ENCODE data around the gene TPGS2.
"Not testable (repeated sequence)": the region's sequence is repeated elsewhere in the genome, so short reads cannot be mapped to it uniquely, and the experiment has no call there.

Gene TPGS2

DNA sequence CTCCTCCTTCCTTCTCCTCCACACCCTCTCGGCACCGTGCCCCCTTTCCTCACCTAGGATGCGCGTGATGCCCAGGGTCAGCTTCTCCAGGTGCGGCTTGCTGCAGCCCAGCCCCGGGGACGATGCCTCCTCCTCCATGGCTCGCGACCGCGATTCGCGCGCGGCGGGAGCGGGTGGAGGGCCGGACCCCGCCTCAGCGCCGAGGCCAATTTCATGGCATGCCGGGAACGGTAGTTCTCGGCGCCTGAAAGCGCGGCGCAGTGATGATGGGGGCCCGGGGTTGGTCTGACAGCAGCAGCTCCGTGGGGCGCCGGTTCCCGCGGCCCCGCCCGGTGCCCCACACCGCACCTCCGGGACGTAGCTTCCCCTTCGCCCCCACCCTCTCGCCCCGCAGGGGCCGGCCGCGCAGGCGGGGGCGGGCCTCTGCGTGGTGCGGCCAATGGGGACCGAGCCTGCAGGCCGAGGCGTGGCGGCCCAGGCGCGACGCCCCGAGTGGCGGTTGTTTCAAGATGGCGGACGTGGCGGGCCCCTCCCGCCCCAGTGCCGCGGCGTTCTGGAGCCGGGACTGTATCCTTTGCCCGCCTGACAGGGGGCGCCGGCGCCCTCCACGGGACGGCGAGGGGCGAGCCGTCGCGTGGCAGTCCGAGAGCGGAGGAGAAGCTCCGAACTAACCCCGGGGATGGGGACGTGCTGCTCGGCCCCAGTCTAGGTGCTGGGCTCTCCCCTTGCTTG is at the start of gene TPGS2, which contains the start of gene KIAA1328:
Gene TPGS2, minus strand, starts transcription at position 373 of the 732 bp plus-strand sequence. Its CDS starts 235 bp downstream, at position 138.
Gene KIAA1328, plus strand, starts transcription at position 498 of the 732 bp plus-strand sequence. Its CDS starts 12 bp downstream, at position 510.
- peak; percentile 90 for DNase-seq (ENCODE audit: low spot score)

DNA sequence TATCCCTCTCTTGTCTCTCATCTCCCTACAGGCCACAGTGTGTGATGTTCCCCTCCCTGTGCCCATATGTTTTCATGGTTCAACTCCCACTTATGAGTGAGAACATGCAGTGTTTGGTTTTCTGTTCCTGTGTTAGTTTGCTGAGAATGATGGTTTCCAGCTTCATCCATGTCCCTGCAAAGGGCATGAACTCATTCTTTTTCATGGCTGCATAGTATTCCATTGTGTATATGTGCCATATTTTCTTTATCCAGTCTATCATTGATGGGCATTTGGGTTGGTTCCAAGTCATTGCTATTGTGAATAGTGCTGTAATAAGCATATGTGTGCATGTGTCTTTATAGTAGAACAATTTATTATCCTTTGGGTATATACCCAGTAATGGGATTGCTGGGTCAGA is 45.0 kb upstream of the TPGS2 start:
- DNase-seq (ENCODE audit: low spot score), result not testable (repeated sequence)

- DNase-seq (ENCODE audit: low spot score), result no peak
Observed at GRCh38 chr18:36872329-36872728, 43.5 kb upstream of the TPGS2 start.

DNA sequence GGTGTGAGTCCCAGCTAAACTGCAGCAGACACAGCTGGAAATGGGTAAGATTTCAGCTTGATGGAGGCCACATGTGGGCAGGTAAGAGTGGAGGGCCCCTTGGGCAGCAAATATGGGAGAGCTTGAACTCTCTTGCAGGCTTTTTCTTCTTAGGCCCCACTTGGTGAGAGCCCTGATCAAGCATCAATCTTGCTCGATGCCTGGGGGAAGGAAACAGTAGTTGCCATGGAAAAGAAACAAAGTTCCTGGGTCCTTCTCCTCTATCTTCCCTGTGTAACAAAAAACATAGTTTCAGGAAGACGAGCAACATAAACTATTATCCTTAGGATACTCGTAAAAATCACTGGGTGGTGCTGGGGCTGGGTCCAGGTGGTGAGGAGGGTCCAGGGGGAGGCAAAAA is 43.0 kb upstream of the TPGS2 start:
- no peak for DNase-seq (ENCODE audit: low spot score)

DNA sequence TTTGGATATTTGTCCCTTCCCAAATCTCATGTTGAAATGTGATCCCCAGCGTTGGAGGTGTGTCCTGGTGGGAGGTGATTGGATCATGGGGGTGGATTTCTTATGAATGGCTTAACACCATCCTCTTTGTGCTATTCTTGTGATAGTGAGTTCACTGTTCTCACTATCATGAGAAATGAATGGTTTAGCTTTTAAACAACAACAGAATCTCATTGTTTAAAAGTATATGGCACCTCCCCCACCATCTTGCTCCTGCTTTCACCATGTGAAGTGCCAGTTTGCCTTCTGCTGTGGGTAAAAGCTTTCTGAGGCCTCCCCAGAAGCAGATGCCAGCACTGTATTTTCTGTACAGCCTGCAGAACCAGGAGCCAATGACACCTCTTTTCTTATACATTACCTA is 38.3 kb upstream of the TPGS2 start:
- no peak for DNase-seq (ENCODE audit: low spot score)

GRCh38 chr18:36862182-36862581 is 33.4 kb upstream of the TPGS2 start:
- no peak for DNase-seq (ENCODE audit: low spot score)

GRCh38 chr18:36856815-36857214 is 28.0 kb upstream of the TPGS2 start:
- no peak for DNase-seq (ENCODE audit: low spot score)

GRCh38 chr18:36851202-36851590 is 22.4 kb upstream of the TPGS2 start:
- DNase-seq (ENCODE audit: low spot score), result no peak

DNA sequence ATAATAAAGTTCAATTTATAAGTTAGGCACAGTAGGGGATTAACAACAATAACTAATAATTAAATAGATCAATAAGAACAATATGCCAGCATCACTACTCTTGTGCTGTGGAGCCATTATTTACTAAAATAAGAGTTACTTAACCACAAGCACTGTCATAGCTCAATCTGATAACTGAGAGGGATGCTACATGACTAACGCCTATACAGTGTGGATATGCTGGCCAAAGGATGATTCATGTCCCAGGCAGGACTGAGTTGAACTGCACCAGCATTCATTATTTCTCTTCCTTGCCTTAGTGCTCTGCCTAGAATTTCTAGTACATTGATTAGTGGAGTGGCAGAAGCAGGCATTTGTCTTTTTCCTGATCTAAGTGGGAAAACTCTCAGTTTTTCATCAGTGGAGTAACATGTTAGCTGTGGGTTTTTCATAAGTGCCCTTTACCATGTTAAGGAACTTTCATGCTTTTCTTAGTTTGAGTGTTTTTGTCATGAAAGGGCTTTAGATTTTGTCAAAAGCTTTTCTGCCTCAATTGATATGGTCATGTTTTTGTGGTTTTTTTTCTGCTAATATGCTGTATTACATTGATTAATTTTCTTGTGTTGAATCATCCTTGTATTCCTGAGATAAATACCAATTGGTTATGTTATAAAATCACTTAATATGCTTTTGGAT is 21.9 kb upstream of the TPGS2 start:
- peak; percentile 53 for DNase-seq (ENCODE audit: low spot score)

DNA sequence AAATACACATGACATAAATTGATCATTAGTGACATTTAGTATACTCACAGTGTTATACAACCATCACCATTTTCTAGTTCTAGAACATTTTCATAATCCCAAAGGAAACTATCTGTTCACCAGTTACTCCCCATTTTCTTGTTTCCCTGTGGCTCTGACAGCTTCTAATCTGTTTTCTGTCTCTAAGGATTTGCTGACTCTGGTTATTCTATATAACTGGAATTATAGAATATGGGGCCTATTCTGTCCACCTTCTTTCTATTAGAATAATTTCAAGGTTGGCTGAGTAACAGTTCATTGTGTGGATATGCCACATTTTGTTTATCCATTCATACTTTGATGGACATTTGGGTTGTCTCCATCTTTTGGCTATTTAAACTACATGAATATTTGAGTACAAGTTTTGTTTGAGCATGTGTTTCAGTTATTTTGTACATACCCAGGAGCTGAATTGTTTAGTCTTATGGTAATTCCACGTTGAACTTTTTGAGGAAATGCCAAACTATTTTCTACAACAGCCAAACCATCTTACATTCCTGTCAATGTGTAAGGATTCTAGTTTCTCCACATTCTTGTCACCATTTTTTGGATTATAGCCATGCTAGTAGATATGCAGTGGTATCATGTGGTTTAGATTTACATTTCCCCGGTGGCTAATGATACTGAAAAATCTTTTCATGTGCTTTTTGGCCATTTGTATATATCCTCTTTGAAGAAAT is 20.6 kb upstream of the TPGS2 start:
- no peak for DNase-seq (ENCODE audit: low spot score)

- DNase-seq (ENCODE audit: low spot score), result no peak
Observed at GRCh38 chr18:36848609-36849008, 19.8 kb upstream of the TPGS2 start.

DNA sequence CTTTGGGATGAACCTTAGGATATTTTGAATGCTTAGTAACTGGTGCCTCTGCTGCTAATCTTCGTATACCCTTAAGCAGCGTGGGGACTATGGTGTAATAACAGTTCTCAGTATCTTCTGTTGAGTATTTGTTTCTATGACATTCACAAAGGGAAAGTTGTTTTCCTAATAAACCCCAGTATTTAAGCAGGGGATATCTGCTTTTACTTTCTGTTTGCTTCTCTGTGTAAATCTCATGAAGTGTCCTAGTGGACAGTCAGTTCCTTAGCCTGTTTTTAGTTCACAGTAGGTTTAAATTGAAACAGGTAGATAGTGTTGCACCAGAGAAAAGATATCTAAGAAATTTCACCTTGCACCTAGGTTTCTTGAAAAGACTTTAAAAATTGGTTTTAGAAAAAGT is 15.0 kb upstream of the TPGS2 start:
- no peak for DNase-seq (ENCODE audit: low spot score)

GRCh38 chr18:36843199-36843598 is 14.4 kb upstream of the TPGS2 start:
- DNase-seq (ENCODE audit: low spot score), result no peak

DNA sequence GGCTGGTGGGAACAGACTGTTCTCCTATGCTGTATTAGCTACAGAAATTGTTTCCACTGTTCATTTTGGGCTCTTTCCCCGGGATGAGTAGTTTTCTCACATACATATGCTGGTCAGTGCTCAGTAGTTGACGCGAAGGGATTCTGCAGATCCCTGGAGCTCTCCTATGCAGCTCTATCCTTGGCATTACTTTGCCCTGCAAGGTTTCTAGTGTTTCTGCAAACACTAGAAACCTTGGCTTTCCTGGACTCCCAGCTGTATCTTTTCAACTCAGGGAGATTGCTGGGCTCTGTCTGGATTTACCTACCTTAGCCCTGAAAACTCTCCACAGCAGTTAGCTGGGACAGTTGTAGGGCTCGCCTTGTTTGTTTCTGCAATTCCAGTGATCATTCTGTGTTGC is 11.0 kb upstream of the TPGS2 start:
- no peak for DNase-seq (ENCODE audit: low spot score)

DNA sequence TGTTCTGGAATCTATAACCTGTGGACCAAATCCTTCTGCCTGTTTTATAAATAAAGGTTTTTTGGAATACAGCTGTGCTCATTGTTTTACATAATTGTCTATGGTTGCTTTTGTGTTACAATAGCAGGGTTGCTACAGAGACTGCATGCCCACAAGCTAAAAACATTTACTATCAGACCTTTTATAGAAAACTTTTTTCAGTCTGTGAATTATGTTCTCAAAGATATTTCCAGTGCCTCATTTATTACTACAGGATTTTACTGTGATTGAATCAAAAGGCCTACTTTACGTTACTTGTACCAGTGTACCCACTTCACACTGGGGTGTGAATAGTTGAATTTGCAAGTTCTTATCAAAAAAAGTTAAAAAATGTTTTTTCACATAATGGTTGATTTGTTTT is 7.1 kb upstream of the TPGS2 start:
- DNase-seq (ENCODE audit: low spot score), result no peak

DNA sequence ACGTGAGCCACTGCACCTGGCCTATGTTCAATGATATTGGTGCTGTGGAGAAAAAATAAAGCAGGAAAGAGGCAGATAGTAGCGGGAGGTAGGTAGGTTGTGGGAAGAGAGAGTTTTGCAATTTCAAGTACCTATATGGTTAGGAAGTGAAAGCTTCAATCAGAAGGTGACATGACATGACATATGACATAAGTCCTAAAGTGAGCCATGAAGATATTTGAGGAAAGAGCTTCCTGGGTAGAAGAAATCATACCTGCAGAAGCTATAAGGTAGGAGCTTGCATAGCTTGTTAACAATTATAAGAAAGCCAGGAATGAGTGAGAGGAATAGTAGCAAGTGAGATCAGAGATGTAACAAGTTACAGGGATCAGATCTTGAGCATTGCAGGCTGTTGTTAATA is 4.3 kb upstream of the TPGS2 start:
- no peak for DNase-seq (ENCODE audit: low spot score)

- no peak for DNase-seq (ENCODE audit: low spot score)
Observed at GRCh38 chr18:36831139-36831538, 2.3 kb upstream of the TPGS2 start.

DNA sequence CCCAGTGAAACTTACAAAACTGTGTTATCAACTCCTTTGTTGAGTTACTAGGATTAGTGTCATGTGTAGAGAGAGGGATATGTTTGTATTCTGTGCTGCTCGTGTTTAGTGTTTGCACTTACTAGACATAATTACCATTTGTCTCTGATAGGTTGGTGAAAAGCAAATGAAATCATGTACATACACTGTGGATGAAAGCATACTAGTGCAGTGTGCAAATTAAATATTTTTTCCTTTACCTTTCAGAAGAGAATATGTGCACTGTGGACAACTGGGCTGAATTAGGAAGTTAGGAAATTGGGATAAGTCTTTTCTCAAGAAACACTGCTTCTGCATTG is 1.3 kb upstream of the TPGS2 start:
- DNase-seq (ENCODE audit: low spot score), result no peak

GRCh38 chr18:36829362-36830157 is 758 bp upstream of the TPGS2 start:
- DNase-seq (ENCODE audit: low spot score), result no peak

- peak; percentile 42 for DNase-seq (ENCODE audit: low spot score)
Observed at GRCh38 chr18:36828157-36828629, 609 bp downstream of the TPGS2 start.

DNA sequence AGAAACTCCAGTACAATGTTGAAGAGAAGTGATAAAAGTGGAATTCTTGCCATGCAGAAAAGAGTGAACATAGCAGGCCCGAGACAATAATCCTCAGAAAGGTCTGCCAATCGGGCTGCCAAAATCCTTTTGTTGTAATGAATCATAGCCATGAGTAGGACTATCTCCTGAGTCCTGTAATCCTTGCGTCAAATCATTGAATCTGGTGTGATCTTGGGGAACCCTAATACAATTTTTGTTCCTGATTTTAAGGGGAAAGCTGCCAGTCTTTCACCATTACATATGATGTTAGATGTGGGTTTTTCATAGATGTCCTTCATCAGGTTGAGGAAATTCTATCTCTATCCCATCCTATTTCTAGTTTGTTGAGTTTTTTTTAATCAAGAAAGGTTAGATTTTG is 2.2 kb downstream of the TPGS2 start:
- DNase-seq (ENCODE audit: low spot score), result no peak

DNA sequence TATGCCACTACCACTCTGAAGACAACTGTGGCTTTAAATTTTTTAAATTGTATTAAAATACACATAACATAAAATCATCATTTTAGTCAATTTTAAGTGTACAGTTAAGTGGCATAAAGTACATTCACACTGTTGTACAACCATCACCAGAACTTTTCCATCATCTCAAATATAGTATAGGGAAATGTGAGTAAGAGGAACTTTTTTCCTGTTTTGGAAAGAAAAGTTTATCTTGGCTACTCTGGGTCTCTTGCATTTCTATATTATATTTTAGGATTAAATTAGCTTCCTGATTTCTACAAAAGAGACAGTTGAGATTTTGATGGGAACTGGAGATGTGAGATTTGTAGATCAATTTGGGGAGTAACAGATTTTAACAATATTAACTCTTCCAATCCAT is 3.3 kb downstream of the TPGS2 start:
- DNase-seq (ENCODE audit: low spot score), result no peak
